ENCODE measurements around the gene RNF175. TPM values are rescaled to one million over a fixed set of nuclear protein-coding genes. Genes with fewer than 3 reads are reported as not detected.

RNF175 gene
- total RNA-seq, 3 donors from 2014 or later: 0.63 TPM; not detected in 2

DNA sequence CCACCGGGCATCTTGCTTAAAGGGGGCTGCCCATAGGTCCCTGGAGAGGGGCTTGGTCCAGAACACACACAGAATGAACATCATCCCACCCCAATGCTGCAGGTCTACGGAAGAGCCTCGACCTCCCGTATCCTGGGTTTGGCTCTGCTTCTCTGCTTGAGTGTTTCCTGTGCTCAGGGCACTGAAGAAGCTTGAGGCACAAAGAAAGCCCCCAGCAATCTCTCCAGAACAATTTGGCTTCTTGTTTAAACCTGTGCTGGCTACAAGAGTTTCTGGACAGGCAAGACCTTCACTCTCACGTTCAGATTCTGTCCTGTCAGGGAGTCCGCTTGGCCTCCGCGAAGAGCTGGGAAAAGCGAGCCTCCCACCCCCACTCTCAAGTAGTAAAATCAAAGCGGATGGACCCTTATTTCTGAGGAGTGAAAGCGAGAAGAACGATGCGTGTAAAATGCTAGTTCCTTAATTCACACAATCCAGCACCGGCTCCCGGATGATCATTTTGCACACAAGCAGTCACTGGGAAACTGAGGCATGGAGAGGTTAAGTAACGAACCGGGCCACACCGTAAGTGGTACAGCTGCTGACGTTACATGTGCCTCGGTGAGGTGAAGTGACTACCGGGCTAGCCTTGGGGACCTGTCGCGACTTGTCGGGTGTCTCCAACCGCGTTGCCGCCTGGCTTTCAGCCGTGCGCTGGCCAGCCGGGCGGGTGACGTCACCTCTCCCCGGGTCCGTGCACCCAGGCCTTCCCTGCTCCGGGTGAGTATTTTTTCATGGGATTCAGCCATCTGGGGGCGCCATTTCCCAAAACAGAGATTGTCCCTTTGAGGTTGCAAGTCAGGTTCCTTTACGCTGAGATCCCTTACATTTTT is 32.2 kb upstream of the RNF175 start:
- H3K4me3 ChIP-seq: no peak overlapping the region
- ATAC-seq (peak; percentile 53), DNase-seq (peak; percentile 58 to 66 (median 65))
- intact Hi-C loops (cut with DNase I, micrococcal nuclease): no loop called here
- H3K36me3 ChIP-seq (ENCODE audit: low read depth): no peaks in the 10 kb centered on the region
- no peaks in the 10 kb centered on the region for H3K9me3 ChIP-seq
- peaks cover 19% of the 10 kb centered on the region for H3K4me1 ChIP-seq (ENCODE audit: low read depth)
- TF ChIP-seq, protein P1, sequence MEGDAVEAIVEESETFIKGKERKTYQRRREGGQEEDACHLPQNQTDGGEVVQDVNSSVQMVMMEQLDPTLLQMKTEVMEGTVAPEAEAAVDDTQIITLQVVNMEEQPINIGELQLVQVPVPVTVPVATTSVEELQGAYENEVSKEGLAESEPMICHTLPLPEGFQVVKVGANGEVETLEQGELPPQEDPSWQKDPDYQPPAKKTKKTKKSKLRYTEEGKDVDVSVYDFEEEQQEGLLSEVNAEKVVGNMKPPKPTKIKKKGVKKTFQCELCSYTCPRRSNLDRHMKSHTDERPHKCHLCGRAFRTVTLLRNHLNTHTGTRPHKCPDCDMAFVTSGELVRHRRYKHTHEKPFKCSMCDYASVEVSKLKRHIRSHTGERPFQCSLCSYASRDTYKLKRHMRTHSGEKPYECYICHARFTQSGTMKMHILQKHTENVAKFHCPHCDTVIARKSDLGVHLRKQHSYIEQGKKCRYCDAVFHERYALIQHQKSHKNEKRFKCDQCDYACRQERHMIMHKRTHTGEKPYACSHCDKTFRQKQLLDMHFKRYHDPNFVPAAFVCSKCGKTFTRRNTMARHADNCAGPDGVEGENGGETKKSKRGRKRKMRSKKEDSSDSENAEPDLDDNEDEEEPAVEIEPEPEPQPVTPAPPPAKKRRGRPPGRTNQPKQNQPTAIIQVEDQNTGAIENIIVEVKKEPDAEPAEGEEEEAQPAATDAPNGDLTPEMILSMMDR (IDR thresholded peaks at IDR 0.05): no peak

DNA sequence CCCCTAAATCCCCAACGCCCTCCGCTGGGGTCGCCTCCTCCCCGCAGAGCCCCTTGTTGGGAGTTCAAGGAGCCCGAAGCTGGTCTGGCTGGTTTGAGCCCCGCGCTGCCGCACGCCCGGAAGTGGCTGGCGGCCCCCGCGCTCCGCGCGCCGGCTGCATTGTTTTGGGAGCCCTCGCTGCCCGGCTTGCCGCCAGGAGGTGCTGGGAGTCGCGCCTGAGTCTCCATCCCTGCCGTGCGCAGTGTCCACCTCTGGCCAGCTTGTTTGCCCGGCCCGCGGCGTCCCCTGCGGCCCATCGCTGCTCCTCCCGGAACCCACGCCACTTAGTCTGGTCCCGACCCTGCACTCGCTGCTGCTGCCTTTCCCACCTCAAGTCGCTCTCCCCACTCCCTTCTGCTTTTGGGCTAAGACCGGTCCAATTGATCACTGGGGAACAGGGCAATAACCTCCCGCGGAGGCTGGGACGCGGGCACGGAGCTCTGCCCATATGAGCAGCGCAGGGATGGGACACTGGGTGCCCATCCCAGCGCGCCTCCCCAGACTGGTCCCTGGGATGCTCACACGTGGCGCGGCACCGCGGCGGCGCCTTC is 31.2 kb upstream of the RNF175 start:
- Histone ChIP-seq H3K9me3 (no peaks in the 10 kb centered on the region), H3K36me3 (ENCODE audit: low read depth) (no peaks in the 10 kb centered on the region), H3K4me3 (no peak overlapping the region), H3K4me1 (ENCODE audit: low read depth) (peaks cover 19% of the 10 kb centered on the region)
- intact Hi-C loops (cut with DNase I, micrococcal nuclease): no loop called here
- peak in 2 of 3 donors; percentile 35 to 56 for DNase-seq
- TF ChIP-seq, protein P1 (IDR thresholded peaks at IDR 0.05): no peak
- peak; percentile 39 for ATAC-seq

DNA sequence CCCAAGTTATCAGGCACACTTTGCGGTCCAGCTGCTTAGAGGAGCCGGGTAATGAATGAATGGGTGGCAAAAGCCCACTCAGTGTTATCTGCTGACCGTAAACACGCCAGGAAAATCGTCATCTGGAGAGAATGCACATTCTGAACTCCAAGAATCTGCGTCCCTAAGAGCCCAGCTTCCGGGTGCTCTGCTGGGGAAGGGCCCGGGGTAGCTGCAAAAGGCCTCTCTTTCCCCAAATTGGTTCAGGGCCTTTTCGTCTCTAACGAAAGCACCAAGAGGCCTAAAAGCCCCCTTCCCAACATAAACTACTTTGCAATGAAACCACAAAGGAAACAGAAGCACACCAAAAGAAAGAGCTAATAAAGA is 30.7 kb upstream of the RNF175 start:
- TF ChIP-seq, protein P1 (IDR thresholded peaks at IDR 0.05): no peak
- no peak for ATAC-seq
- DNase-seq: no peak
- H3K36me3 ChIP-seq (ENCODE audit: low read depth): no peaks in the 10 kb centered on the region
- no peak overlapping the region for H3K4me3 ChIP-seq
- H3K9me3 ChIP-seq: no peaks in the 10 kb centered on the region
- H3K4me1 ChIP-seq (ENCODE audit: low read depth): peaks cover 19% of the 10 kb centered on the region
- intact Hi-C loops (cut with DNase I, micrococcal nuclease): no loop called here

DNA sequence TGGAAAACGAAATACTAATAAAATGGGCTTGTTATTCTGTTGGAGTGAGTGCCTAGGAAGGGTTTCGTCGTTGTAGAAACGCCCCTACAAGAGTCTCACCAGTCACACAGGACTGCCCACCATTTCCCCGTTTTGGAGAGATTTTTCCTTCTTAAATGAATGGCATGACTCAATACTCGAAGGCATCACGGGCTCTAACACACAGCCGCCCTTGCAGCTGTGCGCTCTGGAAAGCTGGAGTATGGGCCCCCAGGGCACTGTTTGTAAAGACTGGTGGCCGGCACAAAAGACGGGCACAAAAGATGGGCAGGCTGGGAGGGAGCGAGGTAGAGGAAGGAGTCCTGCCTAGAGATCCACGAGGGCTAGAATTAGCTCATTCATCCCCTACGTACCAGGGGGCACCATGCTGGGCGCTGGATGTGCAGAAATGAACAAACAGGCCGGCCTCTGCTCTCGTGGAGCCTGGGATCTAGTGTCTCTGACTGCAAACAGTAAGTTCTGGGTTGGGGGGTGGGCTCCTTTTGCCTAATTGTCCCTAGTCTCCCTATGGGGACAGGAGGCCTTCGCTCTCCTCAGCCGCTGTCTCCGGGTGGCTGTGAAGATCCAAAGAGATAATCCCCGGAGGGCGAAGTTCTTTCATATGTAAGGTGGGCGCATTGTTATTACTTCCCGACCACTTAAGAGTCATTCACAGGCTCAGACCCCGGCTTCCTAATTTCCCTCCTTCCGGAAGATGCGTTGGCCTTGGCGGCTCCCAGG is 30.1 kb upstream of the RNF175 start:
- TF ChIP-seq, protein P1 (IDR thresholded peaks at IDR 0.05): no peak
- no peak overlapping the region for H3K4me3 ChIP-seq
- H3K36me3 ChIP-seq (ENCODE audit: low read depth): no peaks in the 10 kb centered on the region
- intact Hi-C loops (cut with DNase I, micrococcal nuclease): no loop called here
- DNase-seq (no peak), ATAC-seq (no peak)
- H3K4me1 ChIP-seq (ENCODE audit: low read depth): peaks cover 19% of the 10 kb centered on the region
- H3K9me3 ChIP-seq: no peaks in the 10 kb centered on the region

DNA sequence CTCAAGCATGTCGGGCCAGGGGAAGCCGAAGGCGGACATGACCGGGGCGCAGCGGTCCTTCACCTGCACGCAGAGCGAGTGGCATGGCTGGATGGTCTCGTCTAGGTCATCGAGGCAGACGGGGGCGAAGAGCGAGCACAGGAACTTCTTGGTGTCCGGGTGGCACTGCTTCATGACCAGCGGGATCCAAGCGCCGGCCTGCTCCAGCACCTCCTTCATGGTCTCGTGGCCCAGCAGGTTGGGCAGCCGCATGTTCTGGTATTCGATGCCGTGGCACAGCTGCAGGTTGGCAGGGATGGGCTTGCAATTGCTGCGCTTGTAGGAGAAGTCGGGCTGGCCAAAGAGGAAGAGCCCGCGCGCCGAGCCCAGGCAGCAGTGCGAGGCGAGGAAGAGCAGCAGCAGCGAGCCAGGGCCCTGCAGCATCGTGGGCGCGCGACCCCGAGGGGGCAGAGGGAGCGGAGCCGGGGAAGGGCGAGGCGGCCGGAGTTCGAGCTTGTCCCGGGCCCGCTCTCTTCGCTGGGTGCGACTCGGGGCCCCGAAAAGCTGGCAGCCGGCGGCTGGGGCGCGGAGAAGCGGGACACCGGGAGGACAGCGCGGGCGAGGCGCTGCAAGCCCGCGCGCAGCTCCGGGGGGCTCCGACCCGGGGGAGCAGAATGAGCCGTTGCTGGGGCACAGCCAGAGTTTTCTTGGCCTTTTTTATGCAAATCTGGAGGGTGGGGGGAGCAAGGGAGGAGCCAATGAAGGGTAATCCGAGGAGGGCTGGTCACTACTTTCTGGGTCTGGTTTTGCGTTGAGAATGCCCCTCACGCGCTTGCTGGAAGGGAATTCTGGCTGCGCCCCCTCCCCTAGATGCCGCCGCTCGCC is 28.8 kb upstream of the RNF175 start, which contains the start of gene SFRP2:
Gene SFRP2, minus strand, starts transcription at position 671 of the 864 bp plus-strand sequence. Its CDS starts 248 bp downstream, at position 423.
- intact Hi-C loops (cut with DNase I, micrococcal nuclease): no loop called here
- DNase-seq (peak in 1 of 3 donors; percentile 50), ATAC-seq (peak; percentile 17)
- no peaks in the 10 kb centered on the region for H3K36me3 ChIP-seq (ENCODE audit: low read depth)
- H3K4me1 ChIP-seq (ENCODE audit: low read depth): peaks cover 19% of the 10 kb centered on the region
- H3K9me3 ChIP-seq: no peaks in the 10 kb centered on the region
- no peak within 1 kb of the TSS for H3K4me3 ChIP-seq
- TF ChIP-seq, protein P1 (IDR thresholded peaks at IDR 0.05): no peak

Data from mucosa of descending colon (tissue), 3 donors.